RWPE1 (cell line): ENCODE results near the gene NRXN3.

ENCODE experiments used
- CTCF ChIA-PET: fragments of 350-600 bp; sonication (Branson Sonifier 250); formaldehyde crosslinking; extraction: SDS; loops from one replicate; lab custom pipeline; 2021; lab: Yijun Ruan, JAX
- POLR2A ChIA-PET: fragments of 400-600 bp; formaldehyde crosslinking; extraction: SDS; loops from one replicate; lab custom pipeline; 2020; ENCODE audit warnings: antibody characterized with exemption; ENCODE audit not compliant: low non-redundant PET; lab: Yijun Ruan, JAX
- DNase-seq: peaks from one replicate; pipeline ENCODE4 v3.0.0; 2012; ENCODE audit warnings: low spot score
- H3K27ac ChIP-seq: fragments of 450-650 bp; 2 replicates; pipeline ENCODE4 v1.5.1; 2017
- CTCF ChIP-seq: fragments of 450-650 bp; conservative IDR thresholded peaks from 2 replicates; pipeline ENCODE4 v1.5.1; 2017; ENCODE audit warnings: low read depth, mild to moderate bottlenecking

The NRXN3 gene

GRCh38 chr14:79543348-79543747 lies 1373.2 kb downstream of the NRXN3 start:
- TF ChIP-seq CTCF, result no peak
- H3K27ac ChIP-seq, result no peak overlapping the region
- ChIA-PET POLR2A (no interaction called here), CTCF (interaction anchor here (0.6 kb wide), 1 partner anchor 50 kb away, joined by 6 read pairs; no protein-coding TSS in a partner anchor)
- DNase-seq, result no peak

GRCh38 chr14:79543967-79544697 lies 1374.0 kb downstream of the NRXN3 start:
- DNase-seq, result no peak
- no peak overlapping the region for H3K27ac ChIP-seq
- ChIA-PET CTCF (interaction anchor here (0.6 kb wide), 1 partner anchor 51 kb away, joined by 6 read pairs; no protein-coding TSS in a partner anchor), POLR2A (no interaction called here)
- TF ChIP-seq CTCF, result no peak

GRCh38 chr14:79544698-79545070 lies 1374.5 kb downstream of the NRXN3 start:
- ChIA-PET POLR2A (no interaction called here), CTCF (no interaction called here)
- no peak overlapping the region for H3K27ac ChIP-seq
- DNase-seq, result no peak
- TF ChIP-seq CTCF, result no peak

GRCh38 chr14:79548836-79549235 lies 1378.7 kb downstream of the NRXN3 start:
- CTCF ChIA-PET, result no interaction called here

GRCh38 chr14:79549515-79549914 lies 1379.3 kb downstream of the NRXN3 start:
- no peak for DNase-seq
- ChIA-PET POLR2A (no interaction called here), CTCF (no interaction called here)
- no peak overlapping the region for H3K27ac ChIP-seq
- no peak for TF ChIP-seq CTCF

More at GRCh38 chr14:79548836-79549235, 1378.7 kb downstream of the NRXN3 start:
- no peak for TF ChIP-seq CTCF
- no peak for DNase-seq
- no peak overlapping the region for H3K27ac ChIP-seq
- POLR2A ChIA-PET, result no interaction called here

- DNase-seq, result no peak
- CTCF ChIA-PET, result no interaction called here
- POLR2A ChIA-PET, result no interaction called here
- no peak for TF ChIP-seq CTCF
- H3K27ac ChIP-seq, result no peak overlapping the region
Observed at GRCh38 chr14:79551523-79551922, 1381.3 kb downstream of the NRXN3 start.
